Measurements from ENCODE around the gene CELF4.

CELF4 gene

GRCh38 chr18:37332219-37332618 is 233.4 kb downstream of the CELF4 start:
- Histone ChIP-seq H3K4me3 (ENCODE audit: insufficient read depth, low read depth, low read length) (no peak overlapping the region), H3K27ac (ENCODE audit: insufficient read depth, low read depth, low read length, poor library complexity, severe bottlenecking) (no peak overlapping the region), H3K27me3 (ENCODE audit: control insufficient read depth, insufficient read depth, low read length, poor library complexity, severe bottlenecking) (no peaks in the 10 kb centered on the region), H3K36me3 (ENCODE audit: control insufficient read depth, insufficient read depth, low read length) (no peaks in the 10 kb centered on the region), H3K9me3 (ENCODE audit: control insufficient read depth, low read length) (no peaks in the 10 kb centered on the region), H3K4me1 (ENCODE audit: control insufficient read depth, insufficient read depth, low read length) (peaks cover 6% of the 10 kb centered on the region)
- WGBS, 2 experiments = 88 to 93% methylated on average over 8 of the region's 8 CpGs

- H3K9me3 ChIP-seq (ENCODE audit: control insufficient read depth, low read length) = no peaks in the 10 kb centered on the region
- H3K27ac ChIP-seq (ENCODE audit: insufficient read depth, low read depth, low read length, poor library complexity, severe bottlenecking) = no peak overlapping the region
- no peaks in the 10 kb centered on the region for H3K27me3 ChIP-seq (ENCODE audit: control insufficient read depth, insufficient read depth, low read length, poor library complexity, severe bottlenecking)
- no peaks in the 10 kb centered on the region for H3K36me3 ChIP-seq (ENCODE audit: control insufficient read depth, insufficient read depth, low read length)
- no peak overlapping the region for H3K4me3 ChIP-seq (ENCODE audit: insufficient read depth, low read depth, low read length)
- peaks cover 6% of the 10 kb centered on the region for H3K4me1 ChIP-seq (ENCODE audit: control insufficient read depth, insufficient read depth, low read length)
- WGBS, 2 experiments = 95 to 96% methylated on average over 5 to 7 of the region's 7 CpGs
These were observed 235.4 kb downstream of the CELF4 start for GRCh38 chr18:37330173-37330572.

GRCh38 chr18:37328946-37329719 is 236.5 kb downstream of the CELF4 start:
- 84 to 85% methylated on average over 6 to 7 of the region's 7 CpGs for WGBS, 2 experiments
- Histone ChIP-seq H3K4me1 (ENCODE audit: control insufficient read depth, insufficient read depth, low read length) (peaks cover 6% of the 10 kb centered on the region), H3K27ac (ENCODE audit: insufficient read depth, low read depth, low read length, poor library complexity, severe bottlenecking) (no peak overlapping the region), H3K36me3 (ENCODE audit: control insufficient read depth, insufficient read depth, low read length) (no peaks in the 10 kb centered on the region), H3K9me3 (ENCODE audit: control insufficient read depth, low read length) (no peaks in the 10 kb centered on the region), H3K27me3 (ENCODE audit: control insufficient read depth, insufficient read depth, low read length, poor library complexity, severe bottlenecking) (no peaks in the 10 kb centered on the region), H3K4me3 (ENCODE audit: insufficient read depth, low read depth, low read length) (no peak overlapping the region)

DNA sequence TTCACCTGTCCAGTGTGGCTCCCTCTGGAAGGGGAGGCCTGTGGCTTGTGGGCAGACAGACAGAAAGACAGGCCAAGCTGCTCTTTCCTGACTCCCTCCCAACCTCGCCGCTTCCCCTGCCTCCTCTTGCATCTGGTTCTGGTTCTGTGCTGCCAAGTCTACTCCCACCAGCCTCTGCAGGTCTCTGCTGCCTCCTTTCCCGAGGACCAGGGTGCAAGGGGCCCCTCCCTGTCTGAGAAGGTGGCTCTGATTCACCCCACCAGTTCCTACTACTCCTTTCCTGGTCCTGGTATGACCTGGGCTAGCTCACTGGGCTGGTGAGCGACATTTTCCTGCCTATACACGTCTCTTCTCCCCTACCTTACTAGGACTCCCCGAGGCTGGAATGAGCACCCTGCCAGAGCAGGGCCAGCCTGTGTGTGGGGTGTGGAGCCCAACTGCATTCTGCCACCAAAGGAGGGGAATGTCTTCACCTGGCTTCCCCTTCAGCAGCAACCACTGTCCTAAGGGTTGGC is 238.5 kb downstream of the CELF4 start:
- H3K9me3 ChIP-seq (ENCODE audit: control insufficient read depth, low read length) = no peaks in the 10 kb centered on the region
- H3K4me3 ChIP-seq (ENCODE audit: insufficient read depth, low read depth, low read length) = no peak overlapping the region
- no peaks in the 10 kb centered on the region for H3K36me3 ChIP-seq (ENCODE audit: control insufficient read depth, insufficient read depth, low read length)
- no peak overlapping the region for H3K27ac ChIP-seq (ENCODE audit: insufficient read depth, low read depth, low read length, poor library complexity, severe bottlenecking)
- WGBS, 2 experiments = 89% methylated on average over 6 of the region's 6 CpGs
- H3K4me1 ChIP-seq (ENCODE audit: control insufficient read depth, insufficient read depth, low read length) = no peaks in the 10 kb centered on the region
- H3K27me3 ChIP-seq (ENCODE audit: control insufficient read depth, insufficient read depth, low read length, poor library complexity, severe bottlenecking) = no peaks in the 10 kb centered on the region

DNA sequence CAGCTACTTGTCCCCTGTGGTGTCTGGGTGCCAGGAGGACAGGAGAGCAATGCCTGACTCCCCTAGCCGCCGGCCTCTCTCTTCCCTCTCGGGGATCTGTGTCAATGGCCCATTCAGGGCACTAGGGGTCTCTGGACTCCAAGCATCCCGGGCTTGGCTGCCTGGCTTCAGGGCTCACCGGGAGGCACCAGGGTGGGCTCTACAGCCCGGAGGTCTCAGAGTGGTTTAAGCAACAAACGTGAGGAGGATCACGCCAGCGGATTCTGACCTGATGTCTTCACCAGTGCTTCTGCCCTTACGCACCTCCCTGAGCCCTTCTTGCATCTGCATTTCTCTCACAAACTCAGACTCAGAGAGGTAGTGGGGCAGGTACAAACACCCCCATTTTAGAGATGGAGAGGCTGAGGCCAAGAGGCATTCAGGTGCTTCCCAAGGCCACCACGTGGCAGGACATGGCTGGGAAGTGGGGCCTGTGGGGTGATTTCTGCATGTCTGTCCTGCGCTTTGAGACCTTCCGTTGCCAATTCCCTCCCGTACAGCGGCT is 243.0 kb downstream of the CELF4 start:
- Histone ChIP-seq H3K27me3 (ENCODE audit: control insufficient read depth, insufficient read depth, low read length, poor library complexity, severe bottlenecking) (no peaks in the 10 kb centered on the region), H3K27ac (ENCODE audit: insufficient read depth, low read depth, low read length, poor library complexity, severe bottlenecking) (no peak overlapping the region), H3K9me3 (ENCODE audit: control insufficient read depth, low read length) (no peaks in the 10 kb centered on the region), H3K4me3 (ENCODE audit: insufficient read depth, low read depth, low read length) (no peak overlapping the region), H3K36me3 (ENCODE audit: control insufficient read depth, insufficient read depth, low read length) (no peaks in the 10 kb centered on the region), H3K4me1 (ENCODE audit: control insufficient read depth, insufficient read depth, low read length) (peaks cover 4% of the 10 kb centered on the region)
- 42 to 44% methylated on average over 15 of the region's 15 CpGs for WGBS, 2 experiments

DNA sequence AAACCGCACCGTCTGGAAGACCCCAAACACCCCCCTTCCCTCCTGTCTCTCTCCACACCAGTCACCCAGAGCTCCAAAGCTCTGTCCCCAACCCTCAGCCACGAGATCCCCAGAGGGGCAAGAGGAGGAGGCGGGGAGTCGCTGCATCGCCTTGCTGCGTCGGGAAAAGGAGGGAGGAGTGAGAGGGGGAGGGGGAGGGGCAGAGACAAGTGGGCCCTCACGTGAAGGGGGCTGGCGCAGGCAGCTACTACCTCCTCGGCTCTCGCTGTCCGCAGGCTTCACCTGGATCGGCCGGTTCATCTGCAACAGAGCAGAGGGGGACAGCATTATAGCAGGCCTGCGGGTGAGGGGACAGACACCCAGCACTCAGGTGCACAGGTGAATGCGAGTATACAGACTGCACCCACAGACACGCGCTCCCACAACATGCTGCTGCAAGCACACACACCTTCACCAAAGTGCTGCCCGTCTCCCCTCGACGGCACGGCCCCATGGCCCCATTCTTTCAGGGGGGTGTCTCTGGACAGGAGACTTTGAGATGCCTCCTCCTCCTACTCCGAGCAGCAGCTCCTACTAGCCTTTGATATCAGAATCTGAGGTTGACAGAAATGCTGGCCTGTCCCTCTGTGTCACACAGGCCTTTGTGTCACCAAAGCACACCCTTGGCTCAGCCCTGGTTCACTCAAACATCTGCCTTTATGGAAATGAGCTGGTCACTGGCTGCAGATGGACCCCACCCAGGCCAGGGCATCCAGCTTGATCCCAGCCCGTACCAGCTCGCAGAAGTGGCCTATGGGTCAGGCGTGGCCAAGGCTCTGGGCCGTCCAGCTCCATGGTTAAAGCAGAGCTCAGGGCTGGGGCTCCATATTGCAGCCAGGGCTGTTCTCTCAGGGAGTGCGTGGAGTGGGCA is 243.8 kb downstream of the CELF4 start:
- H3K4me3 ChIP-seq (ENCODE audit: insufficient read depth, low read depth, low read length) = no peak overlapping the region
- no peaks in the 10 kb centered on the region for H3K36me3 ChIP-seq (ENCODE audit: control insufficient read depth, insufficient read depth, low read length)
- peaks cover 4% of the 10 kb centered on the region for H3K4me1 ChIP-seq (ENCODE audit: control insufficient read depth, insufficient read depth, low read length)
- no peaks in the 10 kb centered on the region for H3K9me3 ChIP-seq (ENCODE audit: control insufficient read depth, low read length)
- no peaks in the 10 kb centered on the region for H3K27me3 ChIP-seq (ENCODE audit: control insufficient read depth, insufficient read depth, low read length, poor library complexity, severe bottlenecking)
- no peak overlapping the region for H3K27ac ChIP-seq (ENCODE audit: insufficient read depth, low read depth, low read length, poor library complexity, severe bottlenecking)
- 67 to 70% methylated on average over 29 of the region's 29 CpGs for WGBS, 2 experiments

- Histone ChIP-seq H3K27me3 (ENCODE audit: control insufficient read depth, insufficient read depth, low read length, poor library complexity, severe bottlenecking) (no peaks in the 10 kb centered on the region), H3K9me3 (ENCODE audit: control insufficient read depth, low read length) (no peaks in the 10 kb centered on the region), H3K4me3 (ENCODE audit: insufficient read depth, low read depth, low read length) (no peak overlapping the region), H3K36me3 (ENCODE audit: control insufficient read depth, insufficient read depth, low read length) (no peaks in the 10 kb centered on the region), H3K27ac (ENCODE audit: insufficient read depth, low read depth, low read length, poor library complexity, severe bottlenecking) (no peak overlapping the region), H3K4me1 (ENCODE audit: control insufficient read depth, insufficient read depth, low read length) (peaks cover 4% of the 10 kb centered on the region)
- WGBS, 2 experiments = 90 to 91% methylated on average over 10 of the region's 10 CpGs
These were observed 245.3 kb downstream of the CELF4 start for GRCh38 chr18:37320317-37320716.

DNA sequence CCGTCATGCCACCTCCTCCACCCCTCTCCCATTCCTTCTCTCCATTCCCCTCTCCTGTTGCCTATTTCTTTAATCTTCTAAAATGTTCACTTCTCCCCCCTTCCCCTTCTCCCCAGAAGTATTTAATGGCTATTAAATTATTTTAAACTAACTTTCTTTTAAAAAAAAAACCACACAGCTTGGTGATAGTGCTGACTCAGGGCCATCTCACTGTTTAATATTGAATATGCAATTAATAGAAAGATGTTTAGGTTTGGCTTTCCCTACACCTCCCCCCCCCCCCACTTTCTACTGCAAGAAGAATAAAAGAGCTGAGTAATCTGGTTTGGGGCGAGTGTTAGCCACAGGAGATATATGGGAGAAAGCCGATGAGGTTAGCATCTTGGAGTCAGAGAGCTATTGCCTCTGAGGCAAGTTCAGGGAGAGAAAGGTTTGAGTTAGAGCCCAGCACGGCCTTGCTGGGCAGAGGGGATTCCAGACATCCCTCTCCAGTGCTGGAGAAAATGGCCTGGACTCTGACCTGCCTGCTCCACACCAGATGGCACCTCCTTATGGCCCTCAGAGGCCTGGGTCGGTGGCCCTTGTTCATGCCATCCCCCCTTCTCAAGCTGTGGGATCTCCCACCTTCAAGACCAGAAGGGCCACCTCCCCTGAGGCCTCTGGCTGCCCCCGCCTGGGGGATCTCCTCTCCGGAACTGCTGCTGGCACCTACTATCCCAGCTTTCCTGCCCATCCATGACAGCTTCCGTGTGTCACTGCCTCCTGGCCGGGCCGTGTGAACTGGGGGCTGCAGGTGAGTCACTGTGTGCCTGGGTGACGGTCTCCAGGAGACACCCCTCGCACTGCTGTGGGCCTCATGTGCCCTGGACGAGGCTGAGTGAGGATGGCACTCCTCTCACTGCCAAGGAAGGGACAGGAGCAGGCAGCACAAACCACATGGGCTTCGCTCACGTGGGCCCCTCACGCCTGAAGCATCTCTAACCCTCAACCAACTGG is 246.9 kb downstream of the CELF4 start:
- H3K36me3 ChIP-seq (ENCODE audit: control insufficient read depth, insufficient read depth, low read length) = no peaks in the 10 kb centered on the region
- 89 to 90% methylated on average over 16 of the region's 16 CpGs for WGBS, 2 experiments

DNA sequence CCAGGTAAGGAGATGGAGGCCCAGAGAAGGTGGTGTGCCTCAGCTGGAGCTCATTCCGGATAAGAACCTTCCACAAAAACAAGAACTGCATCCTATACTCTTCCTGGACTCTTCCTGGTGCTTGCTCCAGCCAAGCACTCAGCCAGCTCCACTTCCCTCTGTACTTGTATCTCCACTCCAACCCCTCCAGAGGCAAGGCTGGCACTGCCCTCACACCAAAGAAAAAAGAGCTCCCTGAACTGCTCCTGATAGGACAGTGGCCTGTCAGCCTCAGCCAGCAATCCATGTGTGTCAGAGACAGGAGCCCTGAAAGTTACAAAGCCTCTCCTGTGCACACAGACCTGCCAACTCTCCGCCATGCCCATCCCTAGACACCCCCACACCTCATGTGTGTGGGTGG is 248.1 kb downstream of the CELF4 start:
- no peaks in the 10 kb centered on the region for H3K9me3 ChIP-seq (ENCODE audit: control insufficient read depth, low read length)
- WGBS, 2 experiments = 90 to 99% methylated on average over 1 to 2 of the region's 2 CpGs

More for the DNA sequence above, 246.9 kb downstream of the CELF4 start:
- Histone ChIP-seq H3K4me3 (ENCODE audit: insufficient read depth, low read depth, low read length) (no peak overlapping the region), H3K4me1 (ENCODE audit: control insufficient read depth, insufficient read depth, low read length) (peaks cover 4% of the 10 kb centered on the region), H3K27ac (ENCODE audit: insufficient read depth, low read depth, low read length, poor library complexity, severe bottlenecking) (no peak overlapping the region), H3K27me3 (ENCODE audit: control insufficient read depth, insufficient read depth, low read length, poor library complexity, severe bottlenecking) (no peaks in the 10 kb centered on the region), H3K9me3 (ENCODE audit: control insufficient read depth, low read length) (no peaks in the 10 kb centered on the region)

More for the DNA sequence above, 248.1 kb downstream of the CELF4 start:
- H3K4me3 ChIP-seq (ENCODE audit: insufficient read depth, low read depth, low read length) = no peak overlapping the region
- no peaks in the 10 kb centered on the region for H3K36me3 ChIP-seq (ENCODE audit: control insufficient read depth, insufficient read depth, low read length)
- no peak overlapping the region for H3K27ac ChIP-seq (ENCODE audit: insufficient read depth, low read depth, low read length, poor library complexity, severe bottlenecking)
- H3K27me3 ChIP-seq (ENCODE audit: control insufficient read depth, insufficient read depth, low read length, poor library complexity, severe bottlenecking) = no peaks in the 10 kb centered on the region
- H3K4me1 ChIP-seq (ENCODE audit: control insufficient read depth, insufficient read depth, low read length) = peaks cover 4% of the 10 kb centered on the region

Measured in ectodermal cell (in vitro differentiated cells).